Panc1 (cell line): Measurements from ENCODE around the gene NAPSA. TPM values are rescaled to one million over a fixed set of nuclear protein-coding genes. Genes with fewer than 3 reads are reported as not detected.

Experiments
- ATAC-seq: fragments of 200-7000 bp; cut with Tn5 transposase; 2 replicates; pipeline ENCODE4 v1.9.1; 2020; ENCODE audit warnings: mild to moderate bottlenecking, moderate library complexity
- BruUV-seq: library from RNA; stranded (reverse); fragments of 400-500 nt; replicated peaks from 2 replicates; lab custom pipeline; 2021; lab: Mats Ljungman, UMichigan
- CTCF ChIA-PET: fragments of 300-600 bp; sonication (Branson Sonifier 250); formaldehyde crosslinking; loops from one replicate; lab custom pipeline; 2022; ENCODE audit warnings: antibody characterized with exemption; lab: Charles Lee
- POLR2A ChIA-PET: fragments of 300-600 bp; sonication (Branson Sonifier 250); formaldehyde crosslinking; loops from one replicate; lab custom pipeline; 2022; ENCODE audit warnings: antibody characterized with exemption; lab: Charles Lee
- DNase-seq: peaks from one replicate; pipeline ENCODE4 v3.0.0-alpha.2; 2010; ENCODE audit warnings: low read depth, low spot score
- H3K27ac ChIP-seq: 2 replicates; pipeline ENCODE4 v1.5.1; 2011; ENCODE audit warnings: mild to moderate bottlenecking, low read length, inconsistent platforms
- H3K27me3 ChIP-seq: fragments of 200-500 bp; sonication (Bioruptor generic); 2 replicates; pipeline ENCODE4 v1.6.0; 2014; ENCODE audit warnings: low read length, inconsistent platforms; ENCODE audit not compliant: control insufficient read depth, insufficient read depth
- H3K36me3 ChIP-seq: fragments of 200-500 bp; sonication (Bioruptor generic); 2 replicates; pipeline ENCODE4 v1.5.1; 2014; ENCODE audit warnings: inconsistent platforms, mild to moderate bottlenecking, low read length, moderate library complexity; ENCODE audit not compliant: control insufficient read depth, insufficient read depth
- H3K4me1 ChIP-seq: 2 replicates; pipeline ENCODE4 v1.5.1; 2011; ENCODE audit warnings: inconsistent platforms, mild to moderate bottlenecking, low read length, moderate library complexity; ENCODE audit not compliant: control insufficient read depth, insufficient read depth
- H3K4me3 ChIP-seq, 2 experiments: 2 replicates each; pipeline ENCODE4 v1.5.1; 2011 to 2012; ENCODE audit warnings: low read depth in 2 of 2, low read length in 2 of 2, mild to moderate bottlenecking in 2 of 2, inconsistent platforms in 1 of 2, moderate library complexity in 1 of 2
- H3K9me3 ChIP-seq: fragments of 200-500 bp; sonication (Bioruptor generic); 2 replicates; pipeline ENCODE4 v1.5.1; 2014; ENCODE audit warnings: low read depth, mild to moderate bottlenecking, inconsistent platforms, low read length, moderate library complexity; ENCODE audit not compliant: control insufficient read depth, insufficient read depth
- POLR2AphosphoS5 ChIP-seq: IDR thresholded peaks from 2 replicates; pipeline ENCODE4 v1.6.1; 2012; ENCODE audit warnings: mild to moderate bottlenecking, low read depth, low read length, moderate library complexity
- SIN3A ChIP-seq: IDR thresholded peaks from 2 replicates; pipeline ENCODE4 v1.6.1; 2012; ENCODE audit warnings: low read depth, mild to moderate bottlenecking, low read length, moderate library complexity, borderline replicate concordance; ENCODE audit not compliant: insufficient read depth
- TCF7L2 ChIP-seq: IDR thresholded peaks from 2 replicates; pipeline ENCODE4 v1.6.1; 2011; ENCODE audit warnings: mild to moderate bottlenecking, low read depth, low read length, inconsistent platforms
- in situ Hi-C: cut with HindIII; loops from 2 replicates; pipeline ENCODE4 v1.10.0; 2016; ENCODE audit warnings: low sequenced_read_pairs, low pct_unique_long_range_greater_than_20kb
- intact Hi-C: fragments of 100-400 bp; cut with micrococcal nuclease; formaldehyde crosslinking; loops from one replicate; pipeline ENCODE4 v1.10.0; 2022; ENCODE audit not compliant: unreplicated experiment
- total RNA-seq: library from RNA; stranded (reverse); gene quantifications from one replicate; pipeline ENCODE4 v1.2.1, GENCODE V29; 2021; ENCODE audit not compliant: unreplicated experiment
- TF ChIP-seq, protein P1 (sequence below): fragments of 450-650 bp; IDR thresholded peaks from 2 replicates; pipeline ENCODE4 v1.5.1; 2017; ENCODE audit warnings: mild to moderate bottlenecking
- TF ChIP-seq, protein P2 (sequence below), 2 experiments: IDR thresholded peaks; 2 replicates each; pipeline ENCODE4 v1.6.1; 2011 to 2012; ENCODE audit warnings: low read depth in 2 of 2, control low read depth in 1 of 2, low read length in 1 of 2, mild to moderate bottlenecking in 1 of 2, moderate library complexity in 1 of 2; ENCODE audit not compliant: insufficient read depth in 1 of 2

NAPSA gene
- total RNA-seq, 1 experiment from 2014 or later: 2.5 TPM

DNA sequence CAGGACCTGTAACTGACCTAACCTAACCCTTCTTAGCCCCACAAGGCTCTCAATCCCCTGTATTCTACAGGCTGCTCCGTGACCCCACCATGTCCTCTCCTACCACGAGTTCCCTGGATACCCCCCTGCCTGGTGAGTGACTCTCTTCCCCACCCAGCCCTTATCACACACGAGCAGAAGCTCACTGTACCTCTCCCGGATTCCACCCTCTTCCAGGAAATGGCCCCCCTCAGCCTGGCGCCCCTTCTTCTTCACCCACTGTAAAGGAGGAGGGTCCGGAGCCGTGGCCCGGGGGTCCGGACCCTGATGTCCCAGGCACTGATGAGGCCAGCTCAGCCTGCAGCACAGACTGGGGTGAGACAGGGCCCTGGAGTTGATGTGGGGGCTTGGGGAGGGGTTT is 12.1 kb upstream of the NAPSA start:
- Histone ChIP-seq H3K4me3 (no peak overlapping the region), H3K27me3 (no peaks in the 10 kb centered on the region), H3K36me3 (no peaks in the 10 kb centered on the region), H3K4me1 (peaks cover 4% of the 10 kb centered on the region; the same call in 1 of the 2 replicates), H3K27ac (no peak overlapping the region), H3K9me3 (no peaks in the 10 kb centered on the region)
- intact Hi-C loops: no loop called here
- no peak for ATAC-seq
- POLR2A ChIA-PET: no interaction called here
- no TSS peak for BruUV-seq
- TF ChIP-seq TCF7L2 (no peak), SIN3A (no peak), POLR2AphosphoS5 (no peak)
- TF ChIP-seq, protein P1, sequence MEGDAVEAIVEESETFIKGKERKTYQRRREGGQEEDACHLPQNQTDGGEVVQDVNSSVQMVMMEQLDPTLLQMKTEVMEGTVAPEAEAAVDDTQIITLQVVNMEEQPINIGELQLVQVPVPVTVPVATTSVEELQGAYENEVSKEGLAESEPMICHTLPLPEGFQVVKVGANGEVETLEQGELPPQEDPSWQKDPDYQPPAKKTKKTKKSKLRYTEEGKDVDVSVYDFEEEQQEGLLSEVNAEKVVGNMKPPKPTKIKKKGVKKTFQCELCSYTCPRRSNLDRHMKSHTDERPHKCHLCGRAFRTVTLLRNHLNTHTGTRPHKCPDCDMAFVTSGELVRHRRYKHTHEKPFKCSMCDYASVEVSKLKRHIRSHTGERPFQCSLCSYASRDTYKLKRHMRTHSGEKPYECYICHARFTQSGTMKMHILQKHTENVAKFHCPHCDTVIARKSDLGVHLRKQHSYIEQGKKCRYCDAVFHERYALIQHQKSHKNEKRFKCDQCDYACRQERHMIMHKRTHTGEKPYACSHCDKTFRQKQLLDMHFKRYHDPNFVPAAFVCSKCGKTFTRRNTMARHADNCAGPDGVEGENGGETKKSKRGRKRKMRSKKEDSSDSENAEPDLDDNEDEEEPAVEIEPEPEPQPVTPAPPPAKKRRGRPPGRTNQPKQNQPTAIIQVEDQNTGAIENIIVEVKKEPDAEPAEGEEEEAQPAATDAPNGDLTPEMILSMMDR: no peak
- TF ChIP-seq, protein P2, sequence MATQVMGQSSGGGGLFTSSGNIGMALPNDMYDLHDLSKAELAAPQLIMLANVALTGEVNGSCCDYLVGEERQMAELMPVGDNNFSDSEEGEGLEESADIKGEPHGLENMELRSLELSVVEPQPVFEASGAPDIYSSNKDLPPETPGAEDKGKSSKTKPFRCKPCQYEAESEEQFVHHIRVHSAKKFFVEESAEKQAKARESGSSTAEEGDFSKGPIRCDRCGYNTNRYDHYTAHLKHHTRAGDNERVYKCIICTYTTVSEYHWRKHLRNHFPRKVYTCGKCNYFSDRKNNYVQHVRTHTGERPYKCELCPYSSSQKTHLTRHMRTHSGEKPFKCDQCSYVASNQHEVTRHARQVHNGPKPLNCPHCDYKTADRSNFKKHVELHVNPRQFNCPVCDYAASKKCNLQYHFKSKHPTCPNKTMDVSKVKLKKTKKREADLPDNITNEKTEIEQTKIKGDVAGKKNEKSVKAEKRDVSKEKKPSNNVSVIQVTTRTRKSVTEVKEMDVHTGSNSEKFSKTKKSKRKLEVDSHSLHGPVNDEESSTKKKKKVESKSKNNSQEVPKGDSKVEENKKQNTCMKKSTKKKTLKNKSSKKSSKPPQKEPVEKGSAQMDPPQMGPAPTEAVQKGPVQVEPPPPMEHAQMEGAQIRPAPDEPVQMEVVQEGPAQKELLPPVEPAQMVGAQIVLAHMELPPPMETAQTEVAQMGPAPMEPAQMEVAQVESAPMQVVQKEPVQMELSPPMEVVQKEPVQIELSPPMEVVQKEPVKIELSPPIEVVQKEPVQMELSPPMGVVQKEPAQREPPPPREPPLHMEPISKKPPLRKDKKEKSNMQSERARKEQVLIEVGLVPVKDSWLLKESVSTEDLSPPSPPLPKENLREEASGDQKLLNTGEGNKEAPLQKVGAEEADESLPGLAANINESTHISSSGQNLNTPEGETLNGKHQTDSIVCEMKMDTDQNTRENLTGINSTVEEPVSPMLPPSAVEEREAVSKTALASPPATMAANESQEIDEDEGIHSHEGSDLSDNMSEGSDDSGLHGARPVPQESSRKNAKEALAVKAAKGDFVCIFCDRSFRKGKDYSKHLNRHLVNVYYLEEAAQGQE (IDR thresholded peaks at IDR 0.05; ENCODE audit: insufficient read depth in 1 of 2, low read depth in 2 of 2, low read length in 1 of 2): no peak
- CTCF ChIA-PET: no interaction called here
- in situ Hi-C loops: no loop called here
- no peak for DNase-seq

DNA sequence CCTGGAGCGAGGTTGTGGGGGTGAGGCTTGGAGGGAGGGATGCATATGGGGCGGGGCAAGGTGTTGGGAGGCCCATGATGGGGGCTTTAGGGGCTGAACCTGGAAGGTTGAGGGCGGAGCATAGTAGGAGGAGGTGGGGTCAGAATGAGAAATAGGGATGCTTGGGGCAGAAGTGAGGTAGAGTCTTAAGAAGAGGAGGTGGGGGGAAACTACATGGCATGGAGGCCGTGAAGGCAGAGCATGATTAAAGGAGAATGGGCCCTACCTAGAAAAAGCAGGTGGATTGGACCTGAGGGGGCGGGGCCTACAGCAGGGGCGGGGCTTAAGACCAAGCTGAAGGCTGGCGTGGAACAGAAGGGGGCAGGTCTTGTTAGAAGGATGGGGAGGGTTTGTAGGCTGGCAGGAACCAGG is 11.6 kb upstream of the NAPSA start:
- Histone ChIP-seq H3K4me1 (peaks cover 4% of the 10 kb centered on the region; the same call in 1 of the 2 replicates), H3K27ac (no peak overlapping the region), H3K4me3 (peak overlapping the region in 1 of 2 experiments; percentile 32; a peak in 1 of 4 replicates), H3K36me3 (no peaks in the 10 kb centered on the region), H3K27me3 (no peaks in the 10 kb centered on the region), H3K9me3 (no peaks in the 10 kb centered on the region)
- TF ChIP-seq, protein P2 (IDR thresholded peaks at IDR 0.05; ENCODE audit: insufficient read depth in 1 of 2, low read depth in 2 of 2, low read length in 1 of 2): no peak
- TF ChIP-seq TCF7L2 (no peak), SIN3A (no peak), POLR2AphosphoS5 (no peak)
- TF ChIP-seq, protein P1: no peak
- DNase-seq (no peak), ATAC-seq (peak; percentile 43)
- intact Hi-C loops: no loop called here
- BruUV-seq: no TSS peak
- in situ Hi-C loops: no loop called here
- ChIA-PET POLR2A (no interaction called here), CTCF (no interaction called here)
